Transverse colon (tissue), 4 donors: ENCODE results near the gene APOF. TPM values are rescaled to one million over a fixed set of nuclear protein-coding genes. Genes with fewer than 3 reads are reported as not detected.
"Not testable (repeated sequence)": the region's sequence is repeated elsewhere in the genome, so short reads cannot be mapped to it uniquely, and the experiment has no call there.

Source experiments
- DNase-seq: peaks from one replicate; pipeline ENCODE4 v3.0.0-alpha.2; 2019
- H3K27ac ChIP-seq, 4 donors: fragments of 200-600 bp; sonication (generic); 2 replicates each; pipeline ENCODE4 v1.5.1; 2016 to 2018; ENCODE audit warnings: inconsistent platforms in 4 of 4
- H3K27me3 ChIP-seq: fragments of 200-600 bp; sonication (generic); 2 replicates; pipeline ENCODE4 v1.5.1; 2017; ENCODE audit warnings: inconsistent platforms
- H3K36me3 ChIP-seq, 4 donors: fragments of 200-600 bp; sonication (generic); 2 replicates each; pipeline ENCODE4 v1.5.1; 2017 to 2019; ENCODE audit warnings: inconsistent platforms in 4 of 4
- H3K4me1 ChIP-seq, 4 donors: fragments of 200-600 bp; sonication (generic); 2 replicates each; pipeline ENCODE4 v1.5.1; 2017 to 2020; ENCODE audit warnings: inconsistent platforms in 4 of 4
- H3K4me3 ChIP-seq, 4 donors: fragments of 200-600 bp; sonication (generic); 1 replicate in 1 of 4; 2 replicates in 3 of 4; pipeline versions ENCODE4 v1.5.1 to v1.6.1; 2017 to 2019; ENCODE audit warnings: inconsistent platforms in 4 of 4
- H3K9me3 ChIP-seq, 2 donors: fragments of 200-600 bp; sonication (generic); 2 replicates each; pipeline ENCODE4 v1.5.1; 2017 to 2019; ENCODE audit warnings: inconsistent platforms in 2 of 2
- CTCF ChIP-seq, 5 experiments: fragments of 200-600 bp in 3 of 5; fragments of 450-650 bp in 2 of 5; sonication (generic) in 3 of 5; IDR thresholded peaks; 1 replicate in 2 of 5; 2 replicates in 3 of 5; pipeline ENCODE4 v1.5.1; 2016 to 2017; ENCODE audit warnings: antibody characterized with exemption in 5 of 5, inconsistent platforms in 3 of 5, mild to moderate bottlenecking in 2 of 5, moderate library complexity in 1 of 5
- EP300 ChIP-seq: sonication (generic); formaldehyde crosslinking; IDR thresholded peaks from one replicate; pipeline ENCODE4 v1.6.1; 2017; ENCODE audit warnings: antibody characterized with exemption, low read depth
- POLR2A ChIP-seq: fragments of 450-650 bp; IDR thresholded peaks from one replicate; pipeline ENCODE4 v1.6.1; 2016; ENCODE audit warnings: antibody characterized with exemption, mild to moderate bottlenecking, moderate library complexity
- POLR2AphosphoS5 ChIP-seq, 3 donors: sonication (generic); formaldehyde crosslinking; IDR thresholded peaks; one replicate each; pipeline ENCODE4 v1.6.1; 2016; ENCODE audit warnings: antibody characterized with exemption in 3 of 3
- WGBS, 2 donors: methylation state at CpG; one replicate each; pipeline ENCODE4 v1.1.5; 2018; ENCODE audit warnings: low coverage in 1 of 2; 5-methylcytosine and 5-hydroxymethylcytosine counted together
- in situ Hi-C, 4 donors: fragments of 200-750 bp; cut with MboI; loops; one replicate each; pipeline versions ENCODE4 v1.15.0 to v1.15.1; 2017; ENCODE audit warnings: low sequenced_read_pairs in 3 of 4, low pct_ligation_motif_present in 1 of 4, low pct_unique_long_range_greater_than_20kb in 1 of 4
- intact Hi-C: fragments of 100-400 bp; cut with DNase I; formaldehyde crosslinking; loops from one replicate; pipeline ENCODE4 v1.15.1; 2023; ENCODE audit warnings: low total_unique reads
- total RNA-seq, 4 donors: library from RNA; depleted of rRNA; stranded (reverse); fragments of >200 nt; gene quantifications; one replicate each; pipeline ENCODE4 v1.1.0, GENCODE V29; 2016

The APOF gene
- total RNA-seq, 4 donors from 2014 or later = not detected

- Histone ChIP-seq H3K4me1 (no peaks in the 10 kb centered on the region), H3K27ac (no peak overlapping the region), H3K4me3 (no peak overlapping the region), H3K9me3 (no peaks in the 10 kb centered on the region), H3K27me3 (no peaks in the 10 kb centered on the region), H3K36me3 (peaks cover 0 to 77% (median 37%) of the 10 kb centered on the region in 4 donors)
- intact Hi-C loops = no loop called here
- DNase-seq = no peak
- 97% methylated on average over 5 of the region's 5 CpGs; no CpG with 5 or more reads in 1 of the 2 donors for WGBS, 2 donors
- in situ Hi-C loops = loop anchor here in 1 of 4 donors (25.0 kb wide), 1 partner anchor 114 kb away; the partner anchor contains the start of genes MIP and SPRYD4
- TF ChIP-seq CTCF (IDR thresholded peaks at IDR 0.05) = no peak
- no peak for TF ChIP-seq EP300
- TF ChIP-seq POLR2AphosphoS5 (IDR thresholded peaks at IDR 0.05) = no peak
- no peak for TF ChIP-seq POLR2A
These were observed 13.9 kb downstream of the APOF start for GRCh38 chr12:56348776-56349175.

- WGBS, 2 donors = 89 to 90% methylated on average over 2 to 9 of the region's 9 CpGs
- H3K27me3 ChIP-seq, H3K27ac ChIP-seq, intact Hi-C loops, H3K9me3 ChIP-seq, H3K4me3 ChIP-seq, H3K4me1 ChIP-seq, DNase-seq: not testable (repeated sequence)
- in situ Hi-C loops = loop anchor here in 1 of 4 donors (25.0 kb wide), 1 partner anchor 115 kb away; the partner anchor contains the start of genes MIP and SPRYD4
- peaks cover 0 to 70% (median 34%) of the 10 kb centered on the region in 4 donors for H3K36me3 ChIP-seq
These were observed 15.4 kb downstream of the APOF start for GRCh38 chr12:56347255-56347654.

- 80% methylated on average over 7 of the region's 7 CpGs; no CpG with 5 or more reads in 1 of the 2 donors for WGBS, 2 donors
- Histone ChIP-seq H3K4me1 (no peaks in the 10 kb centered on the region), H3K27ac (no peak overlapping the region), H3K36me3 (peaks cover 0 to 68% (median 33%) of the 10 kb centered on the region in 4 donors), H3K4me3 (no peak overlapping the region), H3K9me3 (no peaks in the 10 kb centered on the region), H3K27me3 (no peaks in the 10 kb centered on the region)
- TF ChIP-seq CTCF (IDR thresholded peaks at IDR 0.05) (no peak), POLR2A (no peak), EP300 (no peak), POLR2AphosphoS5 (IDR thresholded peaks at IDR 0.05) (no peak)
- intact Hi-C loops (no loop called here), in situ Hi-C loops (loop anchor here in 1 of 4 donors (25.0 kb wide), 1 partner anchor 116 kb away; the partner anchor contains the start of genes MIP and SPRYD4)
- DNase-seq = no peak
These were observed 16.0 kb downstream of the APOF start for GRCh38 chr12:56346675-56347074.

GRCh38 chr12:56342290-56342689, 20.4 kb downstream of the APOF start:
- in situ Hi-C loops = loop anchor here in 1 of 4 donors (25.0 kb wide), 1 partner anchor 120 kb away; the partner anchor contains the start of genes MIP and SPRYD4
- 97 to 100% methylated on average over 2 of the region's 2 CpGs for WGBS, 2 donors
- H3K27me3 ChIP-seq, H3K4me3 ChIP-seq, intact Hi-C loops, DNase-seq, H3K27ac ChIP-seq, H3K4me1 ChIP-seq, H3K9me3 ChIP-seq: not testable (repeated sequence)
- peaks cover 0 to 32% (median 12%) of the 10 kb centered on the region in 4 donors for H3K36me3 ChIP-seq

- Histone ChIP-seq H3K9me3 (no peaks in the 10 kb centered on the region), H3K4me1 (no peaks in the 10 kb centered on the region), H3K4me3 (no peak overlapping the region), H3K27ac (no peak overlapping the region), H3K36me3 (peaks cover 0 to 25% (median 12%) of the 10 kb centered on the region in 4 donors), H3K27me3 (no peaks in the 10 kb centered on the region)
- TF ChIP-seq CTCF (IDR thresholded peaks at IDR 0.05) (no peak), POLR2AphosphoS5 (IDR thresholded peaks at IDR 0.05) (no peak), POLR2A (no peak), EP300 (no peak)
- 0 to 31% methylated on average over 1 of the region's 1 CpG for WGBS, 2 donors
- in situ Hi-C loops (loop anchor here in 1 of 4 donors (25.0 kb wide), 1 partner anchor 121 kb away; the partner anchor contains the start of genes MIP and SPRYD4), intact Hi-C loops (no loop called here)
- DNase-seq = no peak
These were observed 21.0 kb downstream of the APOF start for GRCh38 chr12:56341616-56342015.
